Measurements from ENCODE around the gene LDLRAD4.

The LDLRAD4 gene

GRCh38 chr18:13178976-13179375 is 39.6 kb upstream of the LDLRAD4 start:
- no peak for DNase-seq (ENCODE audit: low read depth in 2 of 2)
- no peak overlapping the region for H3K4me3 ChIP-seq (replicated peaks in 1 of 2; ENCODE audit: low read depth in 2 of 2, low read length in 2 of 2)
- TF ChIP-seq, protein P1, sequence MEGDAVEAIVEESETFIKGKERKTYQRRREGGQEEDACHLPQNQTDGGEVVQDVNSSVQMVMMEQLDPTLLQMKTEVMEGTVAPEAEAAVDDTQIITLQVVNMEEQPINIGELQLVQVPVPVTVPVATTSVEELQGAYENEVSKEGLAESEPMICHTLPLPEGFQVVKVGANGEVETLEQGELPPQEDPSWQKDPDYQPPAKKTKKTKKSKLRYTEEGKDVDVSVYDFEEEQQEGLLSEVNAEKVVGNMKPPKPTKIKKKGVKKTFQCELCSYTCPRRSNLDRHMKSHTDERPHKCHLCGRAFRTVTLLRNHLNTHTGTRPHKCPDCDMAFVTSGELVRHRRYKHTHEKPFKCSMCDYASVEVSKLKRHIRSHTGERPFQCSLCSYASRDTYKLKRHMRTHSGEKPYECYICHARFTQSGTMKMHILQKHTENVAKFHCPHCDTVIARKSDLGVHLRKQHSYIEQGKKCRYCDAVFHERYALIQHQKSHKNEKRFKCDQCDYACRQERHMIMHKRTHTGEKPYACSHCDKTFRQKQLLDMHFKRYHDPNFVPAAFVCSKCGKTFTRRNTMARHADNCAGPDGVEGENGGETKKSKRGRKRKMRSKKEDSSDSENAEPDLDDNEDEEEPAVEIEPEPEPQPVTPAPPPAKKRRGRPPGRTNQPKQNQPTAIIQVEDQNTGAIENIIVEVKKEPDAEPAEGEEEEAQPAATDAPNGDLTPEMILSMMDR (IDR thresholded peaks at IDR 0.05; ENCODE audit: low read depth, low read length): no peak

DNA sequence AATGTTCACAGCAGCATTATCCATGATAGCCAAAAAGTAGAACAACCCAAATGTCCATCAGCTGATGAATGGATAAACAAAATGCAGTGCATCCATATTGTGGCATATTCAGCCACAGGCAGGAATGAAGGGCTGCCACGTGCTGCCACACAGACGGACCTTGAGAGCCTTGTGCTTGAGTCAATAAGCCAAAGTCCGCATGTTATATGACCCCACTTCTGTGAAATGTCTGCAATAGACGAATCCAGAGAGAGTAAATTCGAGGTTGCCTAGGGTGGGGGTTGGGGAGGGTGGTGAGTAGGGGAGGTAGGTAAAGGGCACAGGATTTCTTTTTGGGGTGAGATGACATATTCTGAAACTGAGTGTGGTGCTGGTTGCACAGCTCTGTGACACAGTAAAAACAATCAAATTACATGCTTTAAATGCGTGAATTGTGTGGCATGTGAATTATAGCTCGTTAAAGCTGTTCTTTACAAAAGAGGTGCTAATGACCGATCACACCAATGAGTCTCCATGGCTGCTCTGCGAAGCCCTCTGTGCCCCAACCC is 38.9 kb upstream of the LDLRAD4 start:
- TF ChIP-seq, protein P1 (IDR thresholded peaks at IDR 0.05; ENCODE audit: low read depth, low read length): no peak
- no peak overlapping the region for H3K4me3 ChIP-seq (replicated peaks in 1 of 2; ENCODE audit: low read depth in 2 of 2, low read length in 2 of 2)
- DNase-seq (ENCODE audit: low read depth in 2 of 2): no peak

DNA sequence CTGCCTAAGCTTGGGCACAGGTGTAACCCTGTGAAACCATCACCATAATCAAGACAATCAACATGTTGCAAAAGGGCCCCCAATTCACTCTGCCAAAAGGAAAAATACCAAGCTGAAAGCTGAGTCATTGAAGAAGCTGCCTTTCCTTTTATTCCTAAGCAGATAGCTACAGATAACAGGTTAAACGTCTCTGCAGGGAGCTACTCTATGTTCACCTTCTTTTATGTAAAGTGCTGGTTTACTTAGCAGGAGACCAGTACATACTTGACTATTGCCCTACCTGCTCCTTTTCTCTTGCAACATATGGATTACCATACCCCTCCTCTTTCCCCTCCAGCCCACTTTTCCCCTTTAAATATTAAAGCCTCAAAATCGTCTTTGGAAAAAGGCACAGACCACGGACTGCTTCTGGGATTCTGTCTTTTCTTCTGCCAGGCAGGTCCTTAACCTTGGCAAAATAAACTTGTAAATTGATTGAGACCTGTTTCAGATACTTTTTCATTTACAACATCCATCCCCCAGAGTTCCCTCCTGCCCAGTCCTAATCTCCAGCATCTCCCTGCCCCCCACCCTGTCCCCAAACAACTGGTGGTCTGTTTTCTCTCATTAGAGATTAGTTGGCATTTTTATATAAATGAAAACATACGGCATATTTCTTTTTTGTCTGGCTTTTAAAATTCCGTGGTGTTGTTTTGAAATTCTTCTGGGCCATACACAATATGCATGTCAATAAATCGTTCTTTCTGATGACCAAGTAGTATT is 37.8 kb upstream of the LDLRAD4 start:
- TF ChIP-seq, protein P1 (IDR thresholded peaks at IDR 0.05; ENCODE audit: low read depth, low read length): no peak
- DNase-seq (ENCODE audit: low read depth in 2 of 2): no peak
- no peak overlapping the region for H3K4me3 ChIP-seq (replicated peaks in 1 of 2; ENCODE audit: low read depth in 2 of 2, low read length in 2 of 2)

DNA sequence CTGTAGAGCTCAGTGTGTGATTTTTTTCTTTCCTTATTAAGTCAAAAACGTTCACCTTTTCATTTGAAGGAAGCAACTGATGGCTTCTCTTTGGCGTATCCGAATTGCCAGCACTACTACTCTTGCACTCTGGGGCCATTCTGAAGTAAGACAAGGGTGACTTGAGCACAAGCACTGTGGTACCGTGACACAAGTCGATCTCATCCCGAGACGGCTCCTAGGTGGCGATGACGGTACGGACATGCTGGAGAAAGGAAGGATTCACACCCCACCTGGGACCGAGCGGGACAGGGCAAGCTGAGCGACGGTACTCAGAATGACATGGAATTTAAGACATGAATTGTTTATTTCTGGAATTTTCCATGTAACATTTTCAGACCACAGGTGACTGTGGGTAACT is 36.8 kb upstream of the LDLRAD4 start:
- no peak for DNase-seq (ENCODE audit: low read depth in 2 of 2)
- no peak overlapping the region for H3K4me3 ChIP-seq (replicated peaks in 1 of 2; ENCODE audit: low read depth in 2 of 2, low read length in 2 of 2)
- TF ChIP-seq, protein P1 (IDR thresholded peaks at IDR 0.05; ENCODE audit: low read depth, low read length): no peak

GRCh38 chr18:13183359-13183758 is 35.2 kb upstream of the LDLRAD4 start:
- TF ChIP-seq, protein P1 (IDR thresholded peaks at IDR 0.05; ENCODE audit: low read depth, low read length): no peak
- peak in 1 of 2 donors; percentile 11 for DNase-seq (ENCODE audit: low read depth in 2 of 2)
- no peak overlapping the region for H3K4me3 ChIP-seq (replicated peaks in 1 of 2; ENCODE audit: low read depth in 2 of 2, low read length in 2 of 2)

- no peak overlapping the region for H3K4me3 ChIP-seq (replicated peaks in 1 of 2; ENCODE audit: low read depth in 2 of 2, low read length in 2 of 2)
- DNase-seq (ENCODE audit: low read depth in 2 of 2): peak in 1 of 2 donors; percentile 15
- TF ChIP-seq, protein P1 (IDR thresholded peaks at IDR 0.05; ENCODE audit: low read depth, low read length): no peak
Observed at GRCh38 chr18:13183790-13184189, 34.8 kb upstream of the LDLRAD4 start.
